Glutamatergic neuron (in vitro differentiated cells): Measurements from ENCODE around the gene SMIM1. TPM values are rescaled to one million over a fixed set of nuclear protein-coding genes. Genes with fewer than 3 reads are reported as not detected.
A peak's percentile ranks its signal among the peaks of the same experiment; 100 is the strongest.
"Not testable (repeated sequence)": the region's sequence is repeated elsewhere in the genome, so short reads cannot be mapped to it uniquely, and the experiment has no call there.

Experiments
- DNase-seq: peaks from one replicate; pipeline ENCODE4 v3.0.0; 2022
- H3K27ac Mint-ChIP-seq: one replicate; pipeline ENCODE4 v1.8.0; 2020; ENCODE audit warnings: mild to moderate bottlenecking, mixed read lengths, inconsistent platforms; ENCODE audit not compliant: unreplicated experiment
- H3K27me3 Mint-ChIP-seq: one replicate; pipeline ENCODE4 v1.8.0; 2020; ENCODE audit warnings: mild to moderate bottlenecking, moderate library complexity, mixed read lengths, inconsistent platforms; ENCODE audit not compliant: unreplicated experiment
- H3K36me3 Mint-ChIP-seq: one replicate; pipeline ENCODE4 v1.8.0; 2020; ENCODE audit warnings: mild to moderate bottlenecking, mixed read lengths, inconsistent platforms; ENCODE audit not compliant: unreplicated experiment
- H3K4me1 Mint-ChIP-seq: one replicate; pipeline ENCODE4 v1.8.0; 2020; ENCODE audit warnings: mild to moderate bottlenecking, low read depth, mixed read lengths, inconsistent platforms; ENCODE audit not compliant: unreplicated experiment
- H3K4me3 Mint-ChIP-seq: one replicate; pipeline ENCODE4 v1.8.0; 2020; ENCODE audit warnings: mild to moderate bottlenecking, mixed read lengths, inconsistent platforms; ENCODE audit not compliant: unreplicated experiment
- H3K9me3 Mint-ChIP-seq: one replicate; pipeline ENCODE4 v1.8.0; 2020; ENCODE audit warnings: mild to moderate bottlenecking, moderate library complexity, mixed read lengths, inconsistent platforms; ENCODE audit not compliant: unreplicated experiment
- CTCF ChIP-seq: fragments of 200-600 bp; sonication (generic); IDR thresholded peaks from one replicate; pipeline ENCODE4 v1.5.0; 2021; ENCODE audit not compliant: partially characterized antibody, unreplicated experiment
- long read RNA-seq: library from polyadenylated mRNA; unstranded; transcript quantifications from one replicate; pipeline ENCODE4 v2.0.0, GENCODE V29; 2020; ENCODE audit not compliant: unreplicated experiment
- total RNA-seq: library from RNA; stranded (reverse); fragmentation: NEBNext Ultra II Directional; extraction: Animal tissue kit (Norgen Biotek cat#: 25700); gene quantifications from one replicate; pipeline ENCODE4 v1.2.1, GENCODE V29; 2021; ENCODE audit not compliant: unreplicated experiment

The SMIM1 gene
- total RNA-seq = 7.5 TPM
- long read RNA-seq, partial matches to known transcripts = 1 of 1 reads
- long read RNA-seq, other reads (novel, unspliced or antisense) = 0 of 1 reads

GRCh38 chr1:3772715-3773571 lies at the start of gene SMIM1:
Gene SMIM1, plus strand, starts transcription at chr1:3772749. Its CDS starts 2,625 bp downstream, at chr1:3775374.
- Mint-ChIP-seq H3K4me3 (peak within 1 kb of the TSS; percentile 34), H3K4me1 (peaks cover 9% of the 10 kb centered on the region), H3K36me3 (no peaks in the 10 kb centered on the region), H3K9me3 (peaks cover 1% of the 10 kb centered on the region), H3K27ac (no peak within 1 kb of the TSS), H3K27me3 (peaks cover 7% of the 10 kb centered on the region)
- no peak for TF ChIP-seq CTCF
- peak; percentile 36 for DNase-seq

- Mint-ChIP-seq H3K4me1 (peaks cover 5% of the 10 kb centered on the region), H3K4me3 (no peak overlapping the region), H3K36me3 (no peaks in the 10 kb centered on the region), H3K27ac (no peak overlapping the region), H3K27me3 (peaks cover 11% of the 10 kb centered on the region), H3K9me3 (peaks cover 5% of the 10 kb centered on the region)
- no peak for TF ChIP-seq CTCF
- DNase-seq = no peak
Measured at GRCh38 chr1:3722846-3723245, 49.7 kb upstream of the SMIM1 start.

GRCh38 chr1:3724416-3725030 lies 48.0 kb upstream of the SMIM1 start:
- not testable (repeated sequence) for H3K4me1 Mint-ChIP-seq, H3K36me3 Mint-ChIP-seq, H3K27ac Mint-ChIP-seq, H3K4me3 Mint-ChIP-seq, H3K9me3 Mint-ChIP-seq
- peak; percentile 99 for TF ChIP-seq CTCF
- peak; percentile 92 for DNase-seq
- peaks cover 15% of the 10 kb centered on the region for H3K27me3 Mint-ChIP-seq

- Mint-ChIP-seq H3K27ac (no peak overlapping the region), H3K27me3 (peaks cover 15% of the 10 kb centered on the region), H3K4me3 (no peak overlapping the region), H3K36me3 (no peaks in the 10 kb centered on the region), H3K4me1 (peaks cover 6% of the 10 kb centered on the region), H3K9me3 (peaks cover 6% of the 10 kb centered on the region)
- no peak for DNase-seq
- no peak for TF ChIP-seq CTCF
Measured at GRCh38 chr1:3725366-3725765, 47.2 kb upstream of the SMIM1 start.
